AG09319 (cell line): ENCODE results near the gene LCN12.

ENCODE experiments used
- DNase-seq: peaks from one replicate; pipeline ENCODE4 v3.0.0-alpha.2; 2010; ENCODE audit warnings: low read depth; ENCODE audit errors: extremely low read depth
- CTCF ChIP-seq: IDR thresholded peaks from 2 replicates; pipeline ENCODE4 v1.5.1; 2011; ENCODE audit warnings: low read depth, mild to moderate bottlenecking, inconsistent platforms, low read length, moderate library complexity

Gene LCN12

GRCh38 chr9:136965771-136966484, 13.9 kb downstream of the LCN12 start:
- TF ChIP-seq CTCF: no peak
- no peak for DNase-seq

- TF ChIP-seq CTCF: no peak
- no peak for DNase-seq
Observed at GRCh38 chr9:136968333-136969127, 16.5 kb downstream of the LCN12 start.

- TF ChIP-seq CTCF: no peak
- no peak for DNase-seq
Observed at GRCh38 chr9:136969150-136969549, 17.1 kb downstream of the LCN12 start.

- TF ChIP-seq CTCF: no peak
- no peak for DNase-seq
Observed at GRCh38 chr9:136969774-136970173, 17.7 kb downstream of the LCN12 start.

- DNase-seq: no peak
- no peak for TF ChIP-seq CTCF
Observed at GRCh38 chr9:136970361-136970760, 18.3 kb downstream of the LCN12 start.

GRCh38 chr9:136971746-136972145, 19.7 kb downstream of the LCN12 start:
- TF ChIP-seq CTCF: no peak
- no peak for DNase-seq

GRCh38 chr9:136972335-136972734, 20.3 kb downstream of the LCN12 start:
- TF ChIP-seq CTCF: no peak
- DNase-seq: no peak
